C4-2B (cell line): ENCODE measurements around the gene KRTAP21-1.

Experiments used
- H3K27ac ChIP-seq: fragments of 450-650 bp; 2 replicates; pipeline ENCODE4 v1.5.1; 2017
- CTCF ChIP-seq: fragments of 450-650 bp; conservative IDR thresholded peaks from 2 replicates; pipeline ENCODE4 v1.5.1; 2017; ENCODE audit warnings: mild to moderate bottlenecking
- ZFX ChIP-seq: fragments of 450-650 bp; IDR thresholded peaks from 2 replicates; pipeline ENCODE4 v1.6.1; 2017

KRTAP21-1 gene

DNA sequence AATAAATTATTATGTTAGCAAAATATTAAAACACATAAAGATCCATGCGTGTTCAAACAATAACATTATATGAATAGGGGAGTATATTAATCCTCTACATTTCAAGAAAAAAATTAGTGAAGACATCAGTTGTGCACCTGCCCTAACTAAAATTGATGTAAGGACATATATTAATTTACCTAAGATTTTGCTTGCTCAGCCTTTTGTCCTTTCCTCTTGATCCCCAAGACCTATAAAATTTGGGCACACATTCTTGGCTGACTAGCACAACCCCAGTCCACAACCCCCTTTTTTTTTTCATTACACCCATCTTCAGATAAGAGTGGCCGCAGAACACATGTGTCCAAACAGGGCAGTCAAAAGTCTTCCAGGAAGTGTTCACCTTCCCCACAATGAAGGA, 14.8 kb downstream of the KRTAP21-1 start:
- no peak overlapping the region for H3K27ac ChIP-seq
- no peak for TF ChIP-seq ZFX
- TF ChIP-seq CTCF = no peak

- TF ChIP-seq ZFX = no peak
- TF ChIP-seq CTCF = peak; percentile 60
- no peak overlapping the region for H3K27ac ChIP-seq
Measured at GRCh38 chr21:30733026-30733425, 22.2 kb downstream of the KRTAP21-1 start.

- TF ChIP-seq ZFX (no peak), CTCF (no peak)
- no peak overlapping the region for H3K27ac ChIP-seq
Measured at GRCh38 chr21:30726726-30727125, 28.5 kb downstream of the KRTAP21-1 start.

DNA sequence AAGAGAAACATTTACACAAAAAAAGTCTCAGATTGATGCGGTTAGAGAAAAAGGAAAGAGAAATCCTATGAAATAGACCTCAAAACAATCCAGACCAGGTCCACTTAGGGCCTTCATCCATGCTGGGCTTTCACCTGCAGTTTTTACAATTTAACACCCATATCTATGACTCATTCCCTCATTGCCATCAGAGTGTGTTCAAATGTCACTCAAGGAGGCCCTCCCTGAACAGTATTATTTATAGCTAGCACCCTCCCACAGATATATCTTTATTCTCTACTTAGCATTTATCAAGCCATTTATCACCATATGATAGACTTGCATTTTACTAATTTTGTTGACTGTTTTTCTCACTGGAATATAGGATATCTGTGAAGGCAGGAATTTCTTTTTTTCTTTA, 35.8 kb downstream of the KRTAP21-1 start:
- no peak overlapping the region for H3K27ac ChIP-seq
- TF ChIP-seq CTCF (no peak), ZFX (no peak)

DNA sequence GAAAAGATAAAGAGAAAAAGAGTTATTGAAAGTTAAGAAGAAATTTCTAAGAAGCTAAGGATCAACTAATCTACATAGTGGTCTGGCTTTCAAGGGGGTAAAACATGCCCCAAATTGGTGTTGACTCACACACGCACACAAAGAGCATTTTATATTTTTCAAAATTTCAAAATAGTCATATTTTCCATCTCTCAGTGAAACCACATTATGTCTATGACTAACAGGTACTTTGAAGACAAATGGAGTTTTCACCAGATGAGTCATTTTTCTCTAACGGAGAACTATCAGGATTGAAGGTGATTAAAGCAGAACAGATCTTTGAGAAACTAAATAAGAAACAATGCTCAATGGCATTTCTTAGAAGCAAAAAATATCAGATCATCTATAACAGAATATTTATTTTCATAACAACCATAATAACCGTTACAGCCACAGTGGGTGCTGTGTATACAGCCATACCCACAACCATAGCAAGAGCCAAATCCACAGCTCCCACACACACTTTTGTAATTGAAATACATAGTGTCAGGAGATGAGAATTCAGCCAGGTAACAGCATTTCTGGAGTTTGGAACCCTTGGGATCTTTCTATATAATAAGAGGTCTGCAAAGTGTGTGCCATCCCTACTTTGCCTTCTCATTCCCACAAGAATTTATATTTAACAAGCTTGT, 36.9 kb downstream of the KRTAP21-1 start, which contains the start of gene KRTAP21-3:
Gene KRTAP21-3 (minus strand): TSS at position 539 of the 671 bp plus-strand sequence. CDS start 18 bp downstream, at position 521.
- TF ChIP-seq CTCF = no peak
- no peak within 1 kb of the TSS for H3K27ac ChIP-seq

DNA sequence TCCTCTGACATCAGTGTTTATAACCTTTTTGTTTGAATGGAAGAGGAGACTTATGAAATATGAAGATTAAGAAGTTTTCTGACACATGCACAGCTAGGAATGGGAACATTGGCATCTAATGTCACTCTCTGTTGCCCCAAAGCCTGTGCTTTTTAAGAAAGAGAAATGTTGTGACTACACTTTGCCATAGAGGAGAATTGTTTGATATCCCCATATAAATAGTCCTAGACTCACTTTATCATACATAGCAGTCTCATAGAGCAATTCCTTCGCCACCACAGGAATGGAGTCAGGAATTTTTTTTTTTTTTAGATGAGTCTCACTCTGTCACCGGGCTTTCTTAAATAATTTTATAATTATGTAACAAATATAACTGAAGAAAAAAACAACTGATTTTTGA, 38.1 kb downstream of the KRTAP21-1 start:
- no peak for TF ChIP-seq ZFX
- no peak for TF ChIP-seq CTCF
- H3K27ac ChIP-seq = no peak overlapping the region

DNA sequence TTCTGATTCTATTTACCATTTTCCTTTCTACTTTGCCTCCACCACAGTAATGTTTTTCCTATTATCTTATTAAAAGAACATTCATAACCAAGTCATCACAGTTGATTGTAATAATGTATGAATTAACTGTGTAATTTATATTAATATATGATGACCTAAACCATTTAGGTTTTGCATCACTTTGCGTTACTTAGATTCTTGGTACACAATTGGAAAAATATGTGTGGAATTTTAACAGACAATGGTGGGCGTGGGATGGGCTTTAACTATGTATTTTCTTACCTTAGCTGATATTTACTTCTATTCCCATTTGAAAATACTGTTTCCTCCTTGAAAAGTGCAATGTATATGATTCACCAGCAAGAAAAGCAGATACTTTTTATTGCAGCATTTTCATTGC, 40.3 kb downstream of the KRTAP21-1 start:
- H3K27ac ChIP-seq = no peak overlapping the region
- TF ChIP-seq ZFX (no peak), CTCF (no peak)
